ENCODE data around the gene PROX1. TPM values are rescaled to one million over a fixed set of nuclear protein-coding genes. Genes with fewer than 3 reads are reported as not detected.

PROX1 gene
- total RNA-seq, 1 donor from 2014 or later, result 80.6 TPM

DNA sequence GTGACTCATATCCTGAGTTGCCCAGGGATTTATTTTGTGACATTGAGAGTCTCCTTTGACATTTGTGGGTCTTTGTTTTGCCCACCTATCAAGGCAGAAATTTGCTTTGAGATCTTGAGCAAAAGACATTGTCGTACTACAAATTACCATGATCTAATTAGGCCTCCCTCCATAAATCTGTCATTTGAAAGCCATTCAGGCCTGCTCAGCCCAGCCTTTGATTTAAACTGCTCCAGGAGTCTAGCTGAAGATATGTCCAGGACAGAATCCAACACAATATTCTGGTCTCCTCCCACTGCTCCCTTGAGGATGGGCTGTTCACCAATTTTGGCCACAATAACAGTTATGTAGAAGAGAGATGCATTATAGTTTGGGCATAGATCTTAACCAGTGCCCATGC lies 86.7 kb downstream of the PROX1 start:
- no peak overlapping the region for H3K4me3 ChIP-seq
- H3K27ac ChIP-seq (replicated peaks), result no peak overlapping the region
- DNase-seq, result no peak
- intact Hi-C loops (cut with micrococcal nuclease), result no loop called here
- H3K4me1 ChIP-seq, result no peaks in the 10 kb centered on the region
- TF ChIP-seq, protein P1, sequence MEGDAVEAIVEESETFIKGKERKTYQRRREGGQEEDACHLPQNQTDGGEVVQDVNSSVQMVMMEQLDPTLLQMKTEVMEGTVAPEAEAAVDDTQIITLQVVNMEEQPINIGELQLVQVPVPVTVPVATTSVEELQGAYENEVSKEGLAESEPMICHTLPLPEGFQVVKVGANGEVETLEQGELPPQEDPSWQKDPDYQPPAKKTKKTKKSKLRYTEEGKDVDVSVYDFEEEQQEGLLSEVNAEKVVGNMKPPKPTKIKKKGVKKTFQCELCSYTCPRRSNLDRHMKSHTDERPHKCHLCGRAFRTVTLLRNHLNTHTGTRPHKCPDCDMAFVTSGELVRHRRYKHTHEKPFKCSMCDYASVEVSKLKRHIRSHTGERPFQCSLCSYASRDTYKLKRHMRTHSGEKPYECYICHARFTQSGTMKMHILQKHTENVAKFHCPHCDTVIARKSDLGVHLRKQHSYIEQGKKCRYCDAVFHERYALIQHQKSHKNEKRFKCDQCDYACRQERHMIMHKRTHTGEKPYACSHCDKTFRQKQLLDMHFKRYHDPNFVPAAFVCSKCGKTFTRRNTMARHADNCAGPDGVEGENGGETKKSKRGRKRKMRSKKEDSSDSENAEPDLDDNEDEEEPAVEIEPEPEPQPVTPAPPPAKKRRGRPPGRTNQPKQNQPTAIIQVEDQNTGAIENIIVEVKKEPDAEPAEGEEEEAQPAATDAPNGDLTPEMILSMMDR (IDR thresholded peaks at IDR 0.05; ENCODE audit: borderline replicate concordance), result no peak
- no peaks in the 10 kb centered on the region for H3K9me3 ChIP-seq (replicated peaks)
- H3K27me3 ChIP-seq (ENCODE audit: low read depth), result peaks cover 4% of the 10 kb centered on the region
- H3K36me3 ChIP-seq, result no peaks in the 10 kb centered on the region

DNA sequence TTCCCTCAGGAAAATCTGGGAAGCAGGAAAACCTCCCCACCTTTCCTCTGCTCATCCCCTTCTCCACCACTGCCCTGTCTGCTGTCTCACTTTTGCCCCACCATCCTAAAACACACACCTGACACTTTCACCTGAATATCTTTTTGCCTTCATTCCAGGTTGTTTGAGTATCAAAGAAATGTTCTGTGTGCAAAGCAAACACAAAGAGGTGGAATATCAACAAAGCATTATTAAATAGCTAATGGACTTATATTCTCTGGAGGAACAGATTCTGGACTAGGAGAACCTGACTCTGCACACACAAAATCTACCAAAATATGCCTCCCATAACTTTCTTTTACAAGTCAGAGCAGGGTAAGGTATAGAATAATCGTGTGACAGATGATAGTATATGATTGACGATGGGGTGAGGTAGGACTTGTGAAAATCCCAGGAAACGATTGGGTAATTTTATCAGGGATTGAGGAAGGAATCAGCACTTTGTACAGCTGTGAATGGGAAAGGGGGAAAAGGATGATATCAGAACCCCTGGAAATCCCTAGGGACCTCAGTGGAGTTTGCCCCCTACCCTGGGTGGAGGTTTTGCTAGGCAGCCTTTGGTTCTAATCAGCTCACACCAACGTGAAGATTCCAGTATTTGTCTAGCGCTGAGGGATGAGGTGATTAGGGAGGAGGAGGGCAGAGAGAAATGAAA lies 87.7 kb downstream of the PROX1 start:
- H3K27ac ChIP-seq (replicated peaks), result no peak overlapping the region
- peaks cover 4% of the 10 kb centered on the region for H3K27me3 ChIP-seq (ENCODE audit: low read depth)
- no peak for DNase-seq
- H3K36me3 ChIP-seq, result no peaks in the 10 kb centered on the region
- H3K9me3 ChIP-seq (replicated peaks), result no peaks in the 10 kb centered on the region
- no peaks in the 10 kb centered on the region for H3K4me1 ChIP-seq
- H3K4me3 ChIP-seq, result no peak overlapping the region
- intact Hi-C loops (cut with micrococcal nuclease), result no loop called here
- TF ChIP-seq, protein P1 (IDR thresholded peaks at IDR 0.05; ENCODE audit: borderline replicate concordance), result no peak

DNA sequence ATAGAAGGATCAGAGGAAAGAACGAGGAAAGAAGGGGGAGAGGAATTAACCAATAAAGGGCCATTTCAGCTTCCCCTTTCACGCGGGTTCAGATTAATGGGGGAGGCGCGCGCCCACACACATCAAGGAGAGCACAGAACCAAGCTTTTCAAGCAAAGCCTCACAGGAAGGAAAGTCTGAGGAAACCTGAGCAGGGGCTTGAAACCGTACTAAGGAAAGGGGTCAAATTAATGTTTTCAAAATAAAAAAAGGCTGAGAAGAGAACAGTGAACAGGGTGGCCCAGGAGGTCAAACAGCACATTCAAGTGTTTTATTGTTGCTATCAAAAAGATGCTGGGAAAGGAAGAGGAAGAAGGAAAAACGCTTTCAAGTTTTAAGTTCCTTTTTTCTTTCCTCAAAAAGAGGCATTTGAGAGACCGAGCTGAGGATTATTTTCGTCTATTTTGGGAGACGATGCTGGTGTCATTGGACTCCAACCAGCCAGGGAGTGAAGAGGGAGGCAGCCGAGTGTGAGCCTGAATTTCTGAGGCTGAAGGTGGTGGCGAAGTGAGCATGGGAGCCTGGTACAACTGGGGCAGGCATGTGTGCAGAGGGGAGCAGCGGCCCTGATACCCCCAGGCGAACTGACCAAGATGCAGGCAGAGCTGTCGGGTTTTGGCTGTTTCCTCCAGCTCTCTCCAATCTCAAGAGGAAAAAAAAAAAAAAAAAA lies 88.4 kb downstream of the PROX1 start:
- no peak for DNase-seq
- Histone ChIP-seq H3K9me3 (replicated peaks) (no peaks in the 10 kb centered on the region), H3K36me3 (no peaks in the 10 kb centered on the region), H3K27ac (replicated peaks) (no peak overlapping the region), H3K4me3 (no peak overlapping the region), H3K27me3 (ENCODE audit: low read depth) (peaks cover 4% of the 10 kb centered on the region), H3K4me1 (no peaks in the 10 kb centered on the region)
- TF ChIP-seq, protein P1 (IDR thresholded peaks at IDR 0.05; ENCODE audit: borderline replicate concordance), result no peak
- intact Hi-C loops (cut with micrococcal nuclease), result no loop called here

DNA sequence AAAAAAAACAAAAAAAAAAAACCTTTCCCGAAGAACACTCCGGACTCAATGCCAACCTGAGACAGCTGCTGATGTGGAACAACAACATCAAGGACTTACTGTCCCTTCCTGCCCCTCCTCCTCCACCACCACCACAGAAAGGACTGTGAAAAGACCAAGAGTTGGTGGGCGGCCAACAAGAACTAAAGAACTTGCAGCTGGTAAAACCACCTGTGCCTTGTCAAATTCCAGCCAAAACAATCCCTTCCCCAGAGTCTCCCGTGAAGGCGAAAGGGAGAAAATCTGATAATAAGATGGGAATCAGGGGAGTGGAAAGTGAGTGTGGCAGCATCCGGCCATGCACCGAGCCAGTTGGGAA lies 88.9 kb downstream of the PROX1 start:
- H3K4me1 ChIP-seq, result no peaks in the 10 kb centered on the region
- intact Hi-C loops (cut with micrococcal nuclease), result no loop called here
- TF ChIP-seq, protein P1 (IDR thresholded peaks at IDR 0.05; ENCODE audit: borderline replicate concordance), result no peak
- no peak for DNase-seq
- H3K9me3 ChIP-seq (replicated peaks), result no peaks in the 10 kb centered on the region
- H3K4me3 ChIP-seq, result no peak overlapping the region
- peaks cover 4% of the 10 kb centered on the region for H3K27me3 ChIP-seq (ENCODE audit: low read depth)
- H3K27ac ChIP-seq (replicated peaks), result no peak overlapping the region
- no peaks in the 10 kb centered on the region for H3K36me3 ChIP-seq

DNA sequence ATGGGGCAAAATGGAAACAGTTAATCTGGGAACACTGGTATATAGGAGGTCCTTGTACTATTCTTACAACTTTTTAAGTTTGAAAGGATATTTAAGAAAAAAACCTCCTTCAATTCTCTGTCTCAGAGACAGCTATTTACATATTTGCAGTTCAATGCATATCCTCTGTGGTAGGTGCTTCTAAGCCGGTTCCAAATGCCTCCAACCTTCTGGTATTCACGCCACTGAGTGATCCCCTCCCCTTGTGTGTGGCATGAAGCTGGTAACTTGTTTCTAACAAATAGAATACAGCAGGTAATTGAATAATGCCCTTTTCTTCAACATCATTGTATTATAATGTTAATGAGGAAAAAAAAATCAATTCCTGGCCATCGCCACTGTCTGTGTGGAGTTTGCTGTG lies 91.2 kb downstream of the PROX1 start:
- DNase-seq, result no peak
- Histone ChIP-seq H3K4me3 (no peak overlapping the region), H3K36me3 (no peaks in the 10 kb centered on the region), H3K27me3 (ENCODE audit: low read depth) (peaks cover 4% of the 10 kb centered on the region), H3K4me1 (no peaks in the 10 kb centered on the region), H3K27ac (replicated peaks) (no peak overlapping the region), H3K9me3 (replicated peaks) (no peaks in the 10 kb centered on the region)
- TF ChIP-seq, protein P1 (IDR thresholded peaks at IDR 0.05; ENCODE audit: borderline replicate concordance), result no peak
- intact Hi-C loops (cut with micrococcal nuclease), result no loop called here

Measured in left ventricle myocardium inferior (tissue), 1 donor.